Activated CD4-positive, alpha-beta T cell treated with anti-CD3 and anti-CD28 coated beads for 36 hours (primary cell): ENCODE results near the gene SETBP1. TPM values are rescaled to one million over a fixed set of nuclear protein-coding genes. Genes with fewer than 3 reads are reported as not detected.

Experiments used
- ATAC-seq: fragments of 200-7000 bp; cut with Tn5 transposase; one replicate; pipeline ENCODE4 v1.10.0; 2021; ENCODE audit warnings: mild to moderate bottlenecking, moderate library complexity
- CTCF ChIA-PET: fragments of 350-600 bp; sonication (Branson Sonifier 250); formaldehyde crosslinking; loops from one replicate; lab custom pipeline; 2021; ENCODE audit warnings: antibody characterized with exemption; lab: Charles Lee
- POLR2A ChIA-PET: fragments of 350-600 bp; sonication (Branson Sonifier 250); formaldehyde crosslinking; loops from one replicate; lab custom pipeline; 2021; ENCODE audit warnings: antibody characterized with exemption, inconsistent platforms; lab: Charles Lee
- DNase-seq: peaks from one replicate; pipeline ENCODE4 v3.0.0-alpha.2; 2020
- H3K27ac Mint-ChIP-seq: one replicate; pipeline ENCODE4 v1.8.0; 2021; ENCODE audit warnings: mixed read lengths
- H3K27me3 Mint-ChIP-seq: one replicate; pipeline ENCODE4 v1.8.0; 2021; ENCODE audit warnings: mixed read lengths
- H3K36me3 Mint-ChIP-seq: one replicate; pipeline ENCODE4 v1.8.0; 2021; ENCODE audit warnings: low read depth, mixed read lengths
- H3K4me1 Mint-ChIP-seq: one replicate; pipeline ENCODE4 v1.8.0; 2021; ENCODE audit warnings: mixed read lengths
- H3K4me3 Mint-ChIP-seq: one replicate; pipeline ENCODE4 v1.8.0; 2021; ENCODE audit warnings: mild to moderate bottlenecking, moderate library complexity, mixed read lengths
- H3K9me3 Mint-ChIP-seq: one replicate; pipeline ENCODE4 v1.8.0; 2021; ENCODE audit warnings: low read depth, mixed read lengths
- intact Hi-C, 2 experiments: fragments of 100-400 bp; cut with DNase I in 1 of 2; cut with micrococcal nuclease in 1 of 2; formaldehyde crosslinking; loops; one replicate each; pipeline versions ENCODE4 v1.14.2 to v1.15.1; 2022 to 2024; cut with DNase I, micrococcal nuclease
- total RNA-seq, 2 experiments: library from RNA; stranded (reverse); gene quantifications; one replicate each; pipeline ENCODE4 v1.2.3, GENCODE V29; 2021

The SETBP1 gene
- total RNA-seq, 2 experiments from 2014 or later, result 6.3 to 6.6 TPM

DNA sequence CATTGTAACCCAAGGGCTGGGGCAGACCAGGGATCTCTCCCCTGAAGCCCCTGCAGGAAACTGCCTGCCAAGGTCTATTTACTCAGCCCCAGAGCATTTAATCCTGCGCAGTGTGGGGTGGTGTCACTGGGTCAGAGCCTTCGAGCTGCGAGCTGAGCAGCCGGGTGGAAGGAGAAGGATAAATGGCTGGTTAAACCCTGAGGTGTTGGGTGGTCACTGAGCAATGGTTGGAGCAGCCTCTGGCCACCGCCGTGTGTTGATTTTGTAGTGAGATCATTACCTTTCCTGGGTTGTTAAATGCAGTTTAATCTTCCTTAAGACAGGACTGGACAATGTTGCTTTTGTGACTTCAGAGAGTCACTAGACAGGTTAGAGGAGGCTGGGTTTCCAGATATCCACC is 98.1 kb downstream of the SETBP1 start:
- CTCF ChIA-PET, result no interaction called here
- Mint-ChIP-seq H3K36me3 (no peaks in the 10 kb centered on the region), H3K4me3 (no peak overlapping the region), H3K9me3 (no peaks in the 10 kb centered on the region), H3K4me1 (no peaks in the 10 kb centered on the region), H3K27ac (no peak overlapping the region), H3K27me3 (peaks cover 3% of the 10 kb centered on the region)
- POLR2A ChIA-PET, result no interaction called here
- intact Hi-C loops, result no loop called here
- DNase-seq (no peak), ATAC-seq (no peak)

DNA sequence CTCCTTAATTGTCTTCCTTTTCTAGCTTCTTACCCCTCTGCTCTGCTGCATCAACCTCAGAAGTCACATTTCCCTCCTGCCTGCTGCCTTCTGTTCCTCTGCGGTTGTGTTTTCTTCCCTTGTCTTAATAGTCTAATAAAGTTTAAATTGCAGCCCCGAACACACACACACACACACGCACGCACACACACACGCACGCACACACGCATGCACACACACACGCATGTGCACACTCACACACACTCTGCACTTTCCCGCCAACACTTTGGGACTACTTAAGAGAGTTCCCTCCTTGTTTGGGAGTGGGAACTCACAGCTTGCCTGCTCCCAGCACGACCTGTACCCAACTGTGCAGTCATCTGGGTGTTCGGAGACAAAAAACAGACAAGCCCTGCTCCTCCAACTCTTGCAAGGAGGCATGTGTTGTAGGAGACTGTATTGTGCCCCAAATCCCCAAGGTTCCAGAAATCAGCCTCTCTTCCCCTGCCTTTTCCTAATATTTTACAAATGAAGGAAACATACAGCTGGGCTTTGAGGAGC is 99.1 kb downstream of the SETBP1 start:
- no peaks in the 10 kb centered on the region for H3K36me3 Mint-ChIP-seq
- DNase-seq (no peak), ATAC-seq (no peak)
- no peaks in the 10 kb centered on the region for H3K9me3 Mint-ChIP-seq
- intact Hi-C loops, result no loop called here
- ChIA-PET POLR2A (no interaction called here), CTCF (no interaction called here)
- H3K27ac Mint-ChIP-seq, result no peak overlapping the region
- H3K27me3 Mint-ChIP-seq, result peaks cover 3% of the 10 kb centered on the region
- H3K4me1 Mint-ChIP-seq, result no peaks in the 10 kb centered on the region
- no peak overlapping the region for H3K4me3 Mint-ChIP-seq

DNA sequence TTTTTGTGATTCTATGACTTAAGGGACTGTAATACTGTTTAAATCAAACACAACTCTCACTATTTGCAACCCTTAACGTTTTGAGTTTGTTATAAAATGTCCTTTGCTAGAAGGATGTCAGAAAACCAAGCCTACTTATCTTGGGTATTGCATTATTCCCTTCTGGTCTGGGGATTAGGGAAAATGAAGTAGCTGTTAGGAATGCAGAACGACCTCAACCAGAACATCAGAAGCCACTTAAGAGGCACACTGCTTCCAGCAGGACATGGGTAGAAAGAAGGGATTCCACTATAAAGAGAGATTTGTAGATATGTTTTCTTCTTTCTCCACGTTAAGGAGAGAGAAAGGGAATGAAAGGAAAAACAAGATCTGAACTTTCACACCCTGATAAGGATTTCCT is 101.2 kb downstream of the SETBP1 start:
- H3K27me3 Mint-ChIP-seq, result peaks cover 3% of the 10 kb centered on the region
- no peak for ATAC-seq

DNA sequence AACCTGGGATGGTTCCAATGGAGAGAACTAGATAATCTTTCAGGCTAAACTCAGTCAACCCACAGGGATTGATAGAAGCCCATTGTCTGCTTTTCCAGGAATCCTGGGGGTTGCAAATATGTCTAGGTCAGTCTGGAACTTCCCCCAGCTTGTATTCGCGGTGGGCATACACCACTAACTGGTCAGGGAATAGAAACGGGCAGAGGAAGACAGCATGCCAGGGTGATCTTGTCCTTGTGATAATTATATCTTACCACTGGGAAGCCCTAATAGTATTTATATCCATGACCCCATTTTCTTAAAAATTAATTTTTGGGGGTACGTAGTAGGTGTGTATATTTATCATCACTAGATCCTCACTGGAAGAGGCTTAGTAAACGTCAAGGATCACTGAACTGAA is 101.9 kb downstream of the SETBP1 start:
- DNase-seq, result no peak
- POLR2A ChIA-PET, result no interaction called here
- Mint-ChIP-seq H3K4me1 (peaks cover 6% of the 10 kb centered on the region), H3K27me3 (peaks cover 3% of the 10 kb centered on the region), H3K4me3 (no peak overlapping the region), H3K36me3 (no peaks in the 10 kb centered on the region), H3K27ac (no peak overlapping the region), H3K9me3 (no peaks in the 10 kb centered on the region)
- CTCF ChIA-PET, result no interaction called here
- no peak for ATAC-seq
- intact Hi-C loops, result no loop called here

More for the DNA sequence above, 101.2 kb downstream of the SETBP1 start:
- no peak overlapping the region for H3K27ac Mint-ChIP-seq
- no peak overlapping the region for H3K4me3 Mint-ChIP-seq
- H3K36me3 Mint-ChIP-seq, result no peaks in the 10 kb centered on the region
- ChIA-PET POLR2A (no interaction called here), CTCF (no interaction called here)
- no peak for DNase-seq
- H3K4me1 Mint-ChIP-seq, result peaks cover 5% of the 10 kb centered on the region
- no peaks in the 10 kb centered on the region for H3K9me3 Mint-ChIP-seq
- intact Hi-C loops, result no loop called here

DNA sequence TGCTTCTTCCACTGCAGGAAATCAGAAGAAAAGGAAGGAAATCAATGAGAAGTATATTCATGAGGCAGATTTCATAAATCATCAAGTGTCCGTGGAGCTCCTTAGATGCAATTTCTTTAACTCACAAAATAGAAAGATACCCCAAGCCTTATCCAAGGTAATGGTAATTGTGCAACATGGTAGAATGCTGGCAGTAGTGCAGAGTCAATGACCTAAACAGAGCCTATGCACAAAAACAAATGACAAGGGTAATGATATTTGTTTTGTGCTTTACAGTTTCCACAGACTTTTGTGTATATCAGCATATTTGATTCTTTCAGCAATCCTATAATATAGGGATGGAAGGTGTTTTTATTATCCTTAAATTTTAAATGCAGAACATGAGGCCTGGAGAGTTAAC is 102.7 kb downstream of the SETBP1 start:
- Mint-ChIP-seq H3K36me3 (no peaks in the 10 kb centered on the region), H3K4me3 (no peak overlapping the region), H3K9me3 (no peaks in the 10 kb centered on the region), H3K27me3 (peaks cover 3% of the 10 kb centered on the region), H3K27ac (no peak overlapping the region), H3K4me1 (peaks cover 6% of the 10 kb centered on the region)
- ChIA-PET CTCF (no interaction called here), POLR2A (no interaction called here)
- intact Hi-C loops, result no loop called here
- ATAC-seq, result no peak
- no peak for DNase-seq

DNA sequence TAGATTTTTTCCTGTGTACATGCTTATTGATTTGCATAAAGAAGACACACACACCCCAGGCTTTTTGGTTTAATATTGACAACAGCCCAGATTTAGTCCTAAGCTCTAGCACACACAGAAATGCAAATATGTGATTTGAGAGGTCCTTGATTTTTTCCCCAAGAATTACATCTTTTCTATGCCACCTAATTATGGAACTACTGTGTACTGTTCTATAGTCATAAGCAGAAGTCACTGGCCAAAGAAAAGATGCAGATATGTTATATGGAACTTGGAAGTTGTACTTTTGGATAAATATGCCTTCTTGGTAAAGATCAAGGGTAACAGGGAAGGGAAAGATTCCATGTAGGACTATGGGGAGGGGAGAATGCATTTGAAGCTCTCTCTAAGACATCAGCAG is 105.6 kb downstream of the SETBP1 start:
- H3K27ac Mint-ChIP-seq, result no peak overlapping the region
- CTCF ChIA-PET, result interaction anchor here (0.5 to 0.9 kb wide), 3 partner anchors 20 to 106 kb away, joined by 3 read pairs; no protein-coding TSS in a partner anchor
- POLR2A ChIA-PET, result no interaction called here
- H3K36me3 Mint-ChIP-seq, result no peaks in the 10 kb centered on the region
- ATAC-seq (no peak), DNase-seq (no peak)
- intact Hi-C loops, result no loop called here
- peaks cover 3% of the 10 kb centered on the region for H3K27me3 Mint-ChIP-seq
- H3K9me3 Mint-ChIP-seq, result no peaks in the 10 kb centered on the region
- peaks cover 6% of the 10 kb centered on the region for H3K4me1 Mint-ChIP-seq
- H3K4me3 Mint-ChIP-seq, result no peak overlapping the region

DNA sequence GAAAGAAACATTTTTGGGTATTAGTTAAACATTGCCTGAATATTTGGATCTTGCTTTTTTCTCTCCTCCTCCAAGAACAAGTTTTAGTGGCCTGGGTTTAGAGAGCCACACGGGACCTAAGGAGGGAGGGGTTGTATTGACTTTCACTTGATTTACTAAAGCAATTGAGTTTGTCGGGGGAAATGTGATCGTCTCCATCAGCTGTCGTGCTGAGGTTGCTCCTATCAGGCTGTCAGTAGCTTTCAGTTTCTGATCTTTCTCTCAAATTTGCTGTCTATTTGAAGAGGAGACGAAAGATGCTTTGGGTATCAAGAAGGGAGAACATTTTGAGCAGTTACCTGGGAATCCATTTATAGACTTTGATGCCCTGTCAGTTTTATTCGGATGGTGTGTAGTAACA is 106.0 kb downstream of the SETBP1 start:
- Mint-ChIP-seq H3K9me3 (no peaks in the 10 kb centered on the region), H3K27ac (no peak overlapping the region), H3K4me3 (no peak overlapping the region), H3K27me3 (peaks cover 3% of the 10 kb centered on the region), H3K4me1 (peaks cover 6% of the 10 kb centered on the region), H3K36me3 (no peaks in the 10 kb centered on the region)
- ChIA-PET CTCF (interaction anchor here (0.5 to 0.9 kb wide), 2 partner anchors 21 to 105 kb away, joined by 3 read pairs; no protein-coding TSS in a partner anchor), POLR2A (no interaction called here)
- intact Hi-C loops, result no loop called here
- no peak for ATAC-seq
- no peak for DNase-seq

DNA sequence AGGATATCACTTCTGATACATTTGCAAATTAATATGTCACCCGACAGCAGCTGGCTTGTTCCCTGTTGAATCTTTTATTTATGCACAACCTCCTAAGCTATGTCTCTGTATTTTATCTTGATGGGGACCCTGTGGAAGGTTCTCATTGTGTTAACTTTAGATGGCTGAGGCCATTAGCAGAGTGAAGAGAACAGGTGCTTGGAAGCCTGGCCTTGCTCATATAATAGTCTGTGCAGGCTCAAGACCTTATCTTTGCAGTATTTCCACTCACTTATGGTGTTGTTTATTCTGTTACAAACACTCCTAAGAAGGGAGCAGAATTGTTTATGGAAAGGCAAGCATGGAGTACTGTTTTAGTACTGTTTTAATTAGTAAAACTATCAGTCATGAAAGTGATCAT is 107.6 kb downstream of the SETBP1 start:
- Mint-ChIP-seq H3K4me1 (peaks cover 6% of the 10 kb centered on the region), H3K4me3 (no peak overlapping the region), H3K9me3 (no peaks in the 10 kb centered on the region), H3K27me3 (no peaks in the 10 kb centered on the region), H3K36me3 (no peaks in the 10 kb centered on the region), H3K27ac (no peak overlapping the region)
- no peak for ATAC-seq
- no peak for DNase-seq
- ChIA-PET CTCF (no interaction called here), POLR2A (no interaction called here)
- intact Hi-C loops, result no loop called here

DNA sequence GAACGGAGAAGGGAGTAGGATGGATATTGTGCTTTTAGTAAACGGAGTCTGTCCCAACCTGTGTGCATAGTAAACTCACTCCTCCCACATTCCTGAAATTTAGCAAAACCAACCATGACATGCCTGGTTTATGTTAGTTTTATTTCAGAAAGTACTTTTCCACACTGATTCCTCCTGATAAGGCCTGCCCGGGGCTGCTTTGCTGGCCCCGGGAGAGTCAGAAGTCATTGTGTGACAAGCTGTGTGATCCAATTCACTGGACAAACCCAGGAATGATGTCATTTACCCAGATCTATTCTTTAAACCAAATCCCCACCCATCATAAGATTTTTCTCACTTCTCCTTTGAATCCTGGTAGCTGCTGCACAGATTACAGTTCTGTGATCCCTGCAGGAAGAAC is 109.0 kb downstream of the SETBP1 start:
- POLR2A ChIA-PET, result no interaction called here
- DNase-seq (no peak), ATAC-seq (no peak)
- Mint-ChIP-seq H3K4me1 (peaks cover 9% of the 10 kb centered on the region), H3K27me3 (peaks cover 4% of the 10 kb centered on the region), H3K9me3 (no peaks in the 10 kb centered on the region), H3K36me3 (no peaks in the 10 kb centered on the region), H3K27ac (no peak overlapping the region), H3K4me3 (no peak overlapping the region)
- intact Hi-C loops, result no loop called here
- CTCF ChIA-PET, result no interaction called here

DNA sequence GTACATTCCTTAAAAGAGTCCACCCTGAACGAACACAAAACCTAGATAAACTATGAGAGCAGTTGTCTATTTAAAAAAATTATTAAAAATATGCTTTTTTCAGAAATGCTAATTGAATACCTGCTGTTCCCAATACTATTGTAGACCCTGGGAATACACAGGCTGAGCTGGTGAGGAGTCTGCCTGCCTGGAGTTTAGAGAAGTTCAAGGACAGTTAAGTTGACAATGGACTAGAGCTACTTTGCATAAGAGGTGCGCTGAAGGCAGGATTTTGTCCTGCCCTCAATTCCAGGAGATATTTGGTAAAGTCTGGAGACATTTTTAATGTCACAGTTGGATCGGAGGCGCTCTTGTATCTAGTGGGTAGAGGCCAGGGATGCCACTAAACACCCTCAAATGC is 110.2 kb downstream of the SETBP1 start:
- Mint-ChIP-seq H3K9me3 (no peaks in the 10 kb centered on the region), H3K36me3 (no peaks in the 10 kb centered on the region), H3K4me1 (peaks cover 19% of the 10 kb centered on the region), H3K4me3 (no peak overlapping the region), H3K27me3 (peaks cover 4% of the 10 kb centered on the region), H3K27ac (no peak overlapping the region)
- ChIA-PET CTCF (interaction anchor here (0.6 kb wide), 2 partner anchors 106 to 196 kb away, joined by 3 read pairs; no protein-coding TSS in a partner anchor), POLR2A (no interaction called here)
- intact Hi-C loops, result no loop called here
- DNase-seq, result no peak
- no peak for ATAC-seq

DNA sequence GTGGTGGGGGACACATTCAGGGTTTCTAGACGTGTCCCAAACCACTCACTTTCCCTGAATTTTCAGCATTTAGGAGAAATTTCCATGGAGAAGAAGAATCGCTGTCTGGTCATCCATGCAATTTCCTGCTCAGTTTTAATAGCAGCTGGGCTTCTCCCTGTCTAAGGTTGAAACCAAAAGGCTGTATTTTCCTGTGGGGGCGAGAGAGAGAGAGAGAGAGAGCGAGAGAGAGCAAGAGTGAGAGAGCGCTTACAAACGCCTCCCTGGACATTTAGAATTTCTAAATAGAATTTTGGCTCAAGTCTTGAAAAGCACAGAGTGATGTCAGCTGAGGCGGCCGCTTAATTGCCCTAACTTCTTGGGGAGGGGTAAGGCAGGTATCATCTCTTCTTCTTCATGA is 110.8 kb downstream of the SETBP1 start:
- CTCF ChIA-PET, result no interaction called here
- no peak overlapping the region for H3K27ac Mint-ChIP-seq
- peaks cover 4% of the 10 kb centered on the region for H3K27me3 Mint-ChIP-seq
- no peak for ATAC-seq
- no peaks in the 10 kb centered on the region for H3K36me3 Mint-ChIP-seq
- H3K4me1 Mint-ChIP-seq, result peaks cover 19% of the 10 kb centered on the region
- intact Hi-C loops, result no loop called here
- POLR2A ChIA-PET, result no interaction called here
- no peak for DNase-seq
- H3K9me3 Mint-ChIP-seq, result no peaks in the 10 kb centered on the region
- H3K4me3 Mint-ChIP-seq, result no peak overlapping the region

DNA sequence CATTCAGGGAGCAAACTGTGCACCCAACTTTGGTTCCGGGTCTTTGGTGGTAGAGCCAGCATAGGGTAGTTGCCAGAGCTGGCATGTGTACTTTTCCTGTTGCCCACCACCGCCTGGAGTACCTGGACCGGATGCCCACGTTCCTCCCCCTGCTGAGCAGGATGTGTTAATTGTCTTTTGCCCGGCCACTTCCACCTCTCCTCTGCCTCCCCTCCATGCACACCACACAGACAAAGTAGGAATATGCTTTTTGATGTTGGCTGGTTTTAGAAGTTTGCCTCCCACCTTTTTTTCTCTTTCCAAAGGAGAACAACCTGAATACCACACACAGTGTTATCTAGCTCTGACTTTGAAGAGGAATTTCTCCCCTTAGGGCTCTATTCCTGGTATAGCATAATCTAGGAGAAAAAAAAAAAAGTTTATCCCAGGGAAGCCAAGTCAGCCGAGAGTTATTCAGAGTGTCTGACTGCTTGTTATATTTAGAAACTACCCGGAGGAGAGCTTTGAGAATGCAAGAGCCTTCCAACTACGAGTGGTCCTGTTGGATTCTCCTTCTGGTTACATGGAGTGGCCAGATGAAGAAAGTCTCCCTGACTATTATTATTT is 111.9 kb downstream of the SETBP1 start:
- H3K4me3 Mint-ChIP-seq, result no peak overlapping the region
- CTCF ChIA-PET, result interaction anchor here (0.7 kb wide), 1 partner anchor 119 kb away, joined by 3 read pairs; no protein-coding TSS in a partner anchor
- POLR2A ChIA-PET, result no interaction called here
- ATAC-seq (no peak), DNase-seq (no peak)
- H3K9me3 Mint-ChIP-seq, result no peaks in the 10 kb centered on the region
- H3K36me3 Mint-ChIP-seq, result no peaks in the 10 kb centered on the region
- H3K4me1 Mint-ChIP-seq, result peaks cover 19% of the 10 kb centered on the region
- intact Hi-C loops, result no loop called here
- H3K27ac Mint-ChIP-seq, result no peak overlapping the region
- peaks cover 4% of the 10 kb centered on the region for H3K27me3 Mint-ChIP-seq
